Measurements from ENCODE around the gene TMEM233.

GRCh38 chr12:119666226-119666795 is 72.7 kb downstream of the TMEM233 start:
- TF ChIP-seq SPI1 (IDR thresholded peaks at IDR 0.05; ENCODE audit: low read depth, low read length) (peak; percentile 53), POLR2A (IDR thresholded peaks at IDR 0.05; ENCODE audit: low read depth, low read length) (peak; percentile 40; the same call in 1 of the 2 replicates), POU2F2 (IDR thresholded peaks at IDR 0.05; ENCODE audit: low read depth, low read length) (no peak), POLR2AphosphoS5 (IDR thresholded peaks at IDR 0.05; ENCODE audit: low read depth, low read length) (no peak), PAX5 (IDR thresholded peaks at IDR 0.05; ENCODE audit: insufficient read depth, low read length, severe bottlenecking) (no peak), TAF1 (IDR thresholded peaks at IDR 0.05; ENCODE audit: low read depth, low read length) (no peak)
